Right ventricle myocardium inferior (tissue), 1 donor: ENCODE data around the gene FOXL1. TPM values are rescaled to one million over a fixed set of nuclear protein-coding genes. Genes with fewer than 3 reads are reported as not detected.

Source experiments
- ATAC-seq: fragments of 200-7000 bp; cut with Tn5 transposase; one replicate; pipeline ENCODE4 v1.9.1; 2020; ENCODE audit warnings: mild to moderate bottlenecking, moderate library complexity
- DNase-seq: peaks from one replicate; pipeline ENCODE4 v3.0.0; 2021; ENCODE audit errors: missing footprints
- intact Hi-C: fragments of 100-400 bp; cut with DNase I; formaldehyde crosslinking; loops from one replicate; pipeline ENCODE4 v1.11.0; 2022
- long read RNA-seq: library from polyadenylated mRNA; unstranded; transcript quantifications from one replicate; pipeline ENCODE4 v2.0.0, GENCODE V29; 2021
- total RNA-seq: library from RNA; stranded (reverse); fragmentation: NEBNext Ultra II Directional; extraction: Animal tissue kit (Norgen Biotek cat#: 25700); gene quantifications from one replicate; pipeline ENCODE4 v1.2.1, GENCODE V29; 2021
- donor health status: DM: no; HTN: yes; CAD: no; lungs with severe emphysema.

The FOXL1 gene
- 0.60 TPM for total RNA-seq
- long read RNA-seq = 0 reads

- intact Hi-C loops = loop anchor here (5.0 kb wide), 1 partner anchor 89 kb away; no protein-coding TSS in a partner anchor
- DNase-seq (no peak), ATAC-seq (no peak)
Measured at GRCh38 chr16:86578061-86578599, at the start of gene FOXL1. TSS of gene FOXL1 (plus strand) at chr16:86578549. CDS start at chr16:86578724, 175 bp downstream.

- ATAC-seq (no peak), DNase-seq (no peak)
- intact Hi-C loops = no loop called here
Measured at GRCh38 chr16:86529160-86529559, 49.2 kb upstream of the FOXL1 start.

- intact Hi-C loops = loop anchor here (2.0 kb wide), 1 partner anchor 56 kb away; no protein-coding TSS in a partner anchor
- DNase-seq = no peak
- no peak for ATAC-seq
Measured at GRCh38 chr16:86530251-86531190, 47.8 kb upstream of the FOXL1 start.

GRCh38 chr16:86531191-86531545, 47.2 kb upstream of the FOXL1 start:
- intact Hi-C loops = loop anchor here (2.0 kb wide), 1 partner anchor 56 kb away; no protein-coding TSS in a partner anchor
- DNase-seq (peak; percentile 89), ATAC-seq (peak; percentile 81)

GRCh38 chr16:86531641-86532525, 46.5 kb upstream of the FOXL1 start:
- no peak for ATAC-seq
- DNase-seq = no peak
- intact Hi-C loops = loop anchor here (2.0 kb wide), 1 partner anchor 55 kb away; no protein-coding TSS in a partner anchor

- ATAC-seq = no peak
- no peak for DNase-seq
Measured at GRCh38 chr16:86532526-86532815, 45.9 kb upstream of the FOXL1 start.

GRCh38 chr16:86533076-86533475, 45.3 kb upstream of the FOXL1 start:
- DNase-seq (no peak), ATAC-seq (no peak)
- intact Hi-C loops = no loop called here

More at GRCh38 chr16:86532526-86532815, 45.9 kb upstream of the FOXL1 start:
- intact Hi-C loops = no loop called here

GRCh38 chr16:86533767-86534351, 44.5 kb upstream of the FOXL1 start:
- no peak for ATAC-seq
- intact Hi-C loops = no loop called here
- no peak for DNase-seq

- DNase-seq (no peak), ATAC-seq (no peak)
- intact Hi-C loops = no loop called here
Measured at GRCh38 chr16:86534779-86535615, 43.4 kb upstream of the FOXL1 start.

- ATAC-seq = no peak
- DNase-seq = no peak
- intact Hi-C loops = no loop called here
Measured at GRCh38 chr16:86536621-86537020, 41.7 kb upstream of the FOXL1 start.

- ATAC-seq = no peak
- intact Hi-C loops = no loop called here
- DNase-seq = no peak
Measured at GRCh38 chr16:86537486-86537885, 40.9 kb upstream of the FOXL1 start.

GRCh38 chr16:86538196-86538780, 40.1 kb upstream of the FOXL1 start:
- no peak for DNase-seq
- no peak for ATAC-seq
- intact Hi-C loops = no loop called here

GRCh38 chr16:86540894-86541293, 37.5 kb upstream of the FOXL1 start:
- intact Hi-C loops = no loop called here
- DNase-seq (no peak), ATAC-seq (no peak)

GRCh38 chr16:86541560-86541959, 36.8 kb upstream of the FOXL1 start:
- ATAC-seq (no peak), DNase-seq (no peak)
- intact Hi-C loops = no loop called here

GRCh38 chr16:86542756-86543750, 35.3 kb upstream of the FOXL1 start:
- intact Hi-C loops = no loop called here
- DNase-seq = no peak
- ATAC-seq = no peak

GRCh38 chr16:86545481-86545880, 32.9 kb upstream of the FOXL1 start:
- DNase-seq = no peak
- intact Hi-C loops = no loop called here
- ATAC-seq = no peak
